Measurements from ENCODE around the gene COL4A2.
"Not testable (repeated sequence)": the region's sequence is repeated elsewhere in the genome, so short reads cannot be mapped to it uniquely, and the experiment has no call there.

The COL4A2 gene

DNA sequence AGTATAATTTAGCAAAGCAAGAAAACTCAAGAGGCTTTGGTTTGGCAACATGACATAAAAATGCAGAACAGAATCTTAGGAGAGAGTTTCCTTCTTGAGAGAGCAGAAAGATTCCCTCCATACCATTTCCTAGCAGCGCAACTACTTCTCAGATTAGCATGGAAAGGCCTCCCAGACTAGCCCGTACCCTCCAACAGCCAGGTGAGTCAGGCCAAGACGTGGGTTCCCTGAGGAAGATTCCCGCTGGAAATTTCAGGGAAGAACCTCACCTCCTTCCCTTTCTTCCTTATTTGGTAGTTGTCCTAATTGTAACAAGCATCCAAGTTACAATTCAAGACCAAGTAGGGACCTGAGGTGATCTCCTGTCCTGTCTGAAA lies 12.3 kb downstream of the COL4A2 start:
- no peak for TF ChIP-seq CTCF (IDR thresholded peaks at IDR 0.05; ENCODE audit: low read depth, low read length, missing control alignments)
- Histone ChIP-seq H3K27me3 (replicated peaks) (no peaks in the 10 kb centered on the region), H3K4me3 (ENCODE audit: low read depth, low read length) (no peak overlapping the region), H3K36me3 (replicated peaks) (peaks cover 63% of the 10 kb centered on the region), H3K27ac (peak overlapping the region; percentile 72)
- in situ Hi-C loops (cut with HindIII; ENCODE audit: low pct_ligation_motif_present, low sequenced_read_pairs), result no loop called here
- DNase-seq, result no peak

- Histone ChIP-seq H3K27ac (peak overlapping the region; percentile 72), H3K36me3 (replicated peaks) (peaks cover 63% of the 10 kb centered on the region), H3K27me3 (replicated peaks) (no peaks in the 10 kb centered on the region), H3K4me3 (ENCODE audit: low read depth, low read length) (peak overlapping the region; percentile 13)
- in situ Hi-C loops (cut with HindIII; ENCODE audit: low pct_ligation_motif_present, low sequenced_read_pairs), result no loop called here
- DNase-seq, result peak; percentile 67
- no peak for TF ChIP-seq CTCF (IDR thresholded peaks at IDR 0.05; ENCODE audit: low read depth, low read length, missing control alignments)
These were observed 12.9 kb downstream of the COL4A2 start for GRCh38 chr13:110319774-110320509.

DNA sequence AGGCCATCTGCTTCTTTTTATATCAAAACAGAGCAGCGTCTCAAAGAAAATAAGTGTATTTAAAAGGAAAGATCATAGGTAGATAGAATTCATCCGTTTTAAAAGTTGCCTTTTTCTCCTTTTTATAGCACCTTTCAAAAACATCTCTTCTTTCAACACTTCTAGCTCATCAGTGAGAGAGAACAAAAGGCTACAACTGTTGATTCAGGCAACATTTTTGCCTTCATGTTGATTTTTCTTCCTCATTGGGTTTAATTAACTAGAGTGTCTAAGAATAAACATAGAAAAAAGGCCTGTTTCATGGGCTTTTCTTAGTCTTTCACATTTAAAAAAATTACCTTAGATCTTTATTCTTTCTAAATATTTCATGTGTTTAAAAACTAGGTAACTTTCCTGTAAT lies 13.6 kb downstream of the COL4A2 start:
- in situ Hi-C loops (cut with HindIII; ENCODE audit: low pct_ligation_motif_present, low sequenced_read_pairs), result no loop called here
- H3K4me3 ChIP-seq (ENCODE audit: low read depth, low read length), result no peak overlapping the region
- TF ChIP-seq CTCF (IDR thresholded peaks at IDR 0.05; ENCODE audit: low read depth, low read length, missing control alignments), result no peak

GRCh38 chr13:110321573-110321972 lies 14.5 kb downstream of the COL4A2 start:
- Histone ChIP-seq H3K27ac (peak overlapping the region; percentile 96), H3K36me3 (replicated peaks) (peaks cover 57% of the 10 kb centered on the region)
- H3K4me3 ChIP-seq (ENCODE audit: low read depth, low read length); DNase-seq; in situ Hi-C loops (cut with HindIII; ENCODE audit: low pct_ligation_motif_present, low sequenced_read_pairs); H3K27me3 ChIP-seq (replicated peaks): not testable (repeated sequence)

More for the DNA sequence above, 13.6 kb downstream of the COL4A2 start:
- no peak for DNase-seq
- Histone ChIP-seq H3K27ac (peak overlapping the region; percentile 72), H3K36me3 (replicated peaks) (peaks cover 62% of the 10 kb centered on the region), H3K27me3 (replicated peaks) (no peaks in the 10 kb centered on the region)

GRCh38 chr13:110322126-110322827 lies 15.2 kb downstream of the COL4A2 start:
- Histone ChIP-seq H3K27me3 (replicated peaks) (no peaks in the 10 kb centered on the region), H3K36me3 (replicated peaks) (peaks cover 54% of the 10 kb centered on the region), H3K4me3 (ENCODE audit: low read depth, low read length) (no peak overlapping the region), H3K27ac (peak overlapping the region; percentile 96)
- no peak for TF ChIP-seq CTCF (IDR thresholded peaks at IDR 0.05; ENCODE audit: low read depth, low read length, missing control alignments)
- in situ Hi-C loops (cut with HindIII; ENCODE audit: low pct_ligation_motif_present, low sequenced_read_pairs), result no loop called here
- no peak for DNase-seq

DNA sequence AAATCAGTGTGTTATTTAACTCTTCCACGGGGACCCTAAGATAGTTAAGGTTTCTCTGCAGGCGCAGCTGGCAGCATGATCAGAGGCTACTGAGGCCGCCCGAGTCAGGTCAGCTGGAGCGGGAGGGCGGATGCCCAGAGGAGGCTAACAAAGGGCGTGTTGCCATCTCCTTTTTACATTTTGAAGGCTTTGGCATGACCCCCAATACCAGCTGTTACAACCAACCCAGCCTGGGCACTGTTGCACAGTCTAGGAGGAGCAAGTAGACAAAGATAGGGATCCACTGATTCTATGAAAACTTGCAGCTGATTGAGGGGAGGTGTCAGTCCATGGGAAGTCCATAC lies 15.7 kb downstream of the COL4A2 start:
- no peak for DNase-seq
- TF ChIP-seq CTCF (IDR thresholded peaks at IDR 0.05; ENCODE audit: low read depth, low read length, missing control alignments), result no peak
- H3K36me3 ChIP-seq (replicated peaks), result peaks cover 49% of the 10 kb centered on the region
- H3K4me3 ChIP-seq (ENCODE audit: low read depth, low read length), result no peak overlapping the region
- in situ Hi-C loops (cut with HindIII; ENCODE audit: low pct_ligation_motif_present, low sequenced_read_pairs), result no loop called here
- H3K27ac ChIP-seq, result peak overlapping the region; percentile 96
- H3K27me3 ChIP-seq (replicated peaks), result no peaks in the 10 kb centered on the region
